Panc1 (cell line): ENCODE data around the gene RBM48.

ENCODE experiments used
- CTCF ChIP-seq: fragments of 450-650 bp; IDR thresholded peaks from 2 replicates; pipeline ENCODE4 v1.5.1; 2017; ENCODE audit warnings: mild to moderate bottlenecking
- POLR2AphosphoS5 ChIP-seq: IDR thresholded peaks from 2 replicates; pipeline ENCODE4 v1.6.1; 2012; ENCODE audit warnings: mild to moderate bottlenecking, low read depth, low read length, moderate library complexity
- REST ChIP-seq, 2 experiments: IDR thresholded peaks; 2 replicates each; pipeline ENCODE4 v1.6.1; 2011 to 2012; ENCODE audit warnings: low read depth in 2 of 2, control low read depth in 1 of 2, low read length in 1 of 2, mild to moderate bottlenecking in 1 of 2, moderate library complexity in 1 of 2; ENCODE audit not compliant: insufficient read depth in 1 of 2
- SIN3A ChIP-seq: IDR thresholded peaks from 2 replicates; pipeline ENCODE4 v1.6.1; 2012; ENCODE audit warnings: low read depth, mild to moderate bottlenecking, low read length, moderate library complexity, borderline replicate concordance; ENCODE audit not compliant: insufficient read depth
- TCF7L2 ChIP-seq: IDR thresholded peaks from 2 replicates; pipeline ENCODE4 v1.6.1; 2011; ENCODE audit warnings: mild to moderate bottlenecking, low read depth, low read length, inconsistent platforms

GRCh38 chr7:92584953-92585352 is 56.4 kb downstream of the RBM48 start:
- TF ChIP-seq CTCF (no peak), POLR2AphosphoS5 (no peak), REST (IDR thresholded peaks at IDR 0.05; ENCODE audit: insufficient read depth in 1 of 2, low read depth in 2 of 2, low read length in 1 of 2) (no peak), SIN3A (no peak), TCF7L2 (no peak)
